ENCODE measurements around the gene NDUFS2.

Gene NDUFS2

DNA sequence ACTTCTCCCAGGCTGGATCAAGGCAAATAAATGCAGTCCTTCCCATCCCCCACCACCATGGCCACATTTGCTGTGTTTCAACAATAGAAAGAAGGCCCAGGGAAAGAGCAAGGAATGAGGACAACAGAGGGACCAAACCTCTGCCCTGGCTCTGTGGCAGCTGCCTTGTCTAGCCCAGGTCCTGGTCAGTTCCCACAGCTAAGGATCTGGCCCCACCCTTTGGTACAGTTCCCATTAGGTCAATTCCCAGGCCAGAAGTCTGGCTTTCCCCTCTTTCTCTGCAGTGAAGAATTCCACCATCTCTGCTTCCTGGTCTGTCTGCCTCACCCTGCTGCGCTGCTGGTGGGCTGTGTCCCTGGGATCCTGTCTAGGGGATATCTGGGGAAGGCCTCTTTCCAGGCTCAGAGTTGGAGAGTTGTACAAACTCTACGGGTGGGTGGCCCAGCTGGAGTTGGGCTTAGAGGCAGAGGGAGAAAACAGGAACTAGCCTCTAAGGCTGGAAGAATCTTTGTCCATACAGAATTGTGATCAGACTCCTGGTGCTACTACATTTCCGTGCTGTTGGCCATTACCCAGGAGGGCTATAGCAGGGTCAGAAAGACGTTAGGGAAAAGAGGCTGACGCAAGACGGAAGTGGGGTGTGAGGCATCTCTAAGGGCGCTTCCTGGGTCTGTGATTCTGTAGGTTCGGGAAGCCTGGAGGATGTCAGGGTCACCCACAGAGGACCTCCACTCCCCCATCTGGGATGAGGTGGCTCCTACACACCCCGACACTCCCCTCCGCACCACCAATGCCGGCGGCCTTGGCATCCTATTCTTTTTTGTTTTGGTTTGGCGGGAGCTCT, 953 bp upstream of the NDUFS2 start:
- Histone ChIP-seq H3K27me3 (ENCODE audit: low read depth) (no peaks in the 10 kb centered on the region), H3K9me3 (no peaks in the 10 kb centered on the region), H3K36me3 (replicated peaks) (peaks cover 18% of the 10 kb centered on the region), H3K4me3 (peak overlapping the region; percentile 63), H3K4me1 (peaks cover 26% of the 10 kb centered on the region)
- DNase-seq (ENCODE audit: low spot score in 2 of 2): peak in 1 of 2 experiments; percentile 18
- in situ Hi-C loops (cut with MboI; ENCODE audit: low sequenced_read_pairs): no loop called here

DNA sequence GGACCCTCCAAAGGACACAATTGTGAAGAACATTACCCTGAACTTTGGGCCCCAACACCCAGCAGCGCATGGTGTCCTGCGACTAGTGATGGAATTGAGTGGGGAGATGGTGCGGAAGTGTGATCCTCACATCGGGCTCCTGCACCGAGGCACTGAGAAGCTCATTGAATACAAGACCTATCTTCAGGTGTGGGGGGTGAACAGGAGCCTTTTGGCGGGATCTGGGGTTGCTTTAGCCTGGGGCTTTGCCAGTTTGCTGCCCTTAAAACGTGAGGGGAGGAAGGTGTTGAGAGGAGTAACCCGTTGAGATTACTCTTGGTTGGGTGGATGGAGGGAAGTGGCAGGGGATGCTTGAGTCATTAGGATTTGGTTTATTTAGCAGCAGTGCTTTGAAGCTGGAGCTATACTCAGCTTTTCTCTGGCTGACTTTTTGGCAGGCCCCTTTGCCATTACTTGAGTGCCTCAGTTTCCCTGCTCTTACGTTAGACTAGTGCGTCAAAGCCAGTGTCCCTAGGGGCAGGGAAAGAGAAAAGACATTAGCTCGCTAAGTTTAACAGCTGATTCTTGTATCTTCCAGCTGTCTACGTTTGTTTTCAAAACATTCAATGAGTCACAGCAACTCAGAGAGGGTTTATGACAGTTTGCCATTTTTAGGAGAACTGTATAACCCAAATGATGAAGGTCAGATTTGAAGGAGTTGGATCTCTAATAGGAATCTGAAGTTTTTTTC, 4.4 kb downstream of the NDUFS2 start:
- H3K36me3 ChIP-seq (replicated peaks): peaks cover 67% of the 10 kb centered on the region
- in situ Hi-C loops (cut with MboI; ENCODE audit: low sequenced_read_pairs): no loop called here
- no peaks in the 10 kb centered on the region for H3K9me3 ChIP-seq
- H3K4me3 ChIP-seq: no peak overlapping the region
- H3K27me3 ChIP-seq (ENCODE audit: low read depth): no peaks in the 10 kb centered on the region
- no peak for DNase-seq (ENCODE audit: low spot score in 2 of 2)
- H3K4me1 ChIP-seq: peaks cover 7% of the 10 kb centered on the region

DNA sequence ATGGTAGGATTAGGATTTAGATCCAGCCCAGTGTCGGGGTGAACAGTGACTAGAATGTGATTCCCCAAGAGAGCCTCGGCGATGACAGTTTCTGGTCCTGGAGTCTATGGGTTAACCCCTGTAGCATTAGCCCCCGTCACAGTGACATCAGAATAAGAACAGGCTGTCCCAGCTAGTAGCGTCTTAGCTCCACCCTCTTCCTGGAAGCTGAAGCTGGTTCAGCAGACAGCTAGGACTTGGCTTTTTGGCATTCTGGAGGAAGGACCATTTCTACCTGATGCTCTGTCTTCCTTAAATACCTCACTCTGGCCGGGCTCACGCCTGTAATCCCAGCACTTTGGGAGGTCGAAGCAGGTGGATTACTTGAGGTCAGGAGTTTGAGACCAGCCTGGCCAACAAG, 5.0 kb downstream of the NDUFS2 start:
- H3K36me3 ChIP-seq (replicated peaks): peaks cover 72% of the 10 kb centered on the region
- no peaks in the 10 kb centered on the region for H3K27me3 ChIP-seq (ENCODE audit: low read depth)
- H3K9me3 ChIP-seq: no peaks in the 10 kb centered on the region
- H3K4me3 ChIP-seq: no peak overlapping the region
- peaks cover 4% of the 10 kb centered on the region; the same call in 1 of the 2 replicates for H3K4me1 ChIP-seq
- no peak for DNase-seq (ENCODE audit: low spot score in 2 of 2)
- in situ Hi-C loops (cut with MboI; ENCODE audit: low sequenced_read_pairs): no loop called here

- peak; percentile 66 to 90 for DNase-seq (ENCODE audit: low spot score in 2 of 2)
- Histone ChIP-seq H3K36me3 (replicated peaks) (peaks cover 85% of the 10 kb centered on the region), H3K9me3 (no peaks in the 10 kb centered on the region), H3K27me3 (ENCODE audit: low read depth) (no peaks in the 10 kb centered on the region), H3K4me1 (no peaks in the 10 kb centered on the region), H3K4me3 (no peak overlapping the region)
- in situ Hi-C loops (cut with MboI; ENCODE audit: low sequenced_read_pairs): no loop called here
Measured at GRCh38 chr1:161209790-161210409, 7.7 kb downstream of the NDUFS2 start.

GRCh38 chr1:161214369-161214768, 12.2 kb downstream of the NDUFS2 start:
- no peak for DNase-seq (ENCODE audit: low spot score in 2 of 2)
- peaks cover 51% of the 10 kb centered on the region for H3K36me3 ChIP-seq (replicated peaks)
- no peaks in the 10 kb centered on the region for H3K4me1 ChIP-seq
- in situ Hi-C loops (cut with MboI; ENCODE audit: low sequenced_read_pairs): no loop called here
- H3K27me3 ChIP-seq (ENCODE audit: low read depth): no peaks in the 10 kb centered on the region
- no peak overlapping the region for H3K4me3 ChIP-seq
- H3K9me3 ChIP-seq: no peaks in the 10 kb centered on the region

DNA sequence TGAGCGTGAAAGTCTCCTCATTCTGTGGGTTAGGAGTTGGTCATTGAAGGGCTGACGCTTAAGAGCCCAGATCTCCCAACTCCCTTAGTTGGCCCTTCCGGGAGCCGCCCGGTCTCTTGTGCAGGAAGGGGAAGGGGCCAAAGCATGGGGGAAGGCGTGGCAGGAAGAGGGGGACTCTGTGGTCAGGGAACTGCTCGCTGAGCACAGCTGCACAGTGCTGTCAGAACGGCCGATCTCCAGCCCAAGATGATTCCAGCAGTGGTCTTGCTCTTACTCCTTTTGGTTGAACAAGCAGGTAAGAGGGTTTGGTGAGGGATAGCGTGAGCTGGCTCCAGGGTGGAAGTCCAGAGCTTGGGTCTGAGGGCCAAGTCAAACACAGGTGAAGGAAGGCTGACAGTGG, 12.9 kb downstream of the NDUFS2 start, which contains the start of gene FCER1G:
FCER1G (plus strand) TSS at position 220 of the 400 bp plus-strand sequence; CDS start at position 247, 27 bp downstream.
- no peaks in the 10 kb centered on the region for H3K27me3 ChIP-seq (ENCODE audit: low read depth)
- H3K9me3 ChIP-seq: no peaks in the 10 kb centered on the region
- no peak for DNase-seq (ENCODE audit: low spot score in 2 of 2)
- in situ Hi-C loops (cut with MboI; ENCODE audit: low sequenced_read_pairs): no loop called here
- H3K36me3 ChIP-seq (replicated peaks): peaks cover 44% of the 10 kb centered on the region
- no peak within 1 kb of the TSS for H3K4me3 ChIP-seq
- H3K4me1 ChIP-seq: no peaks in the 10 kb centered on the region

GRCh38 chr1:161216945-161217712, 15.0 kb downstream of the NDUFS2 start:
- in situ Hi-C loops (cut with MboI; ENCODE audit: low sequenced_read_pairs): no loop called here
- Histone ChIP-seq H3K9me3 (no peaks in the 10 kb centered on the region), H3K4me1 (no peaks in the 10 kb centered on the region), H3K4me3 (no peak overlapping the region), H3K27me3 (ENCODE audit: low read depth) (no peaks in the 10 kb centered on the region), H3K36me3 (replicated peaks) (peaks cover 25% of the 10 kb centered on the region)
- DNase-seq (ENCODE audit: low spot score in 2 of 2): no peak

- Histone ChIP-seq H3K4me3 (no peak overlapping the region), H3K9me3 (no peaks in the 10 kb centered on the region), H3K36me3 (replicated peaks) (peaks cover 18% of the 10 kb centered on the region), H3K27me3 (ENCODE audit: low read depth) (no peaks in the 10 kb centered on the region), H3K4me1 (no peaks in the 10 kb centered on the region)
- no peak for DNase-seq (ENCODE audit: low spot score in 2 of 2)
- in situ Hi-C loops (cut with MboI; ENCODE audit: low sequenced_read_pairs): no loop called here
Measured at GRCh38 chr1:161217831-161218230, 15.7 kb downstream of the NDUFS2 start.

DNA sequence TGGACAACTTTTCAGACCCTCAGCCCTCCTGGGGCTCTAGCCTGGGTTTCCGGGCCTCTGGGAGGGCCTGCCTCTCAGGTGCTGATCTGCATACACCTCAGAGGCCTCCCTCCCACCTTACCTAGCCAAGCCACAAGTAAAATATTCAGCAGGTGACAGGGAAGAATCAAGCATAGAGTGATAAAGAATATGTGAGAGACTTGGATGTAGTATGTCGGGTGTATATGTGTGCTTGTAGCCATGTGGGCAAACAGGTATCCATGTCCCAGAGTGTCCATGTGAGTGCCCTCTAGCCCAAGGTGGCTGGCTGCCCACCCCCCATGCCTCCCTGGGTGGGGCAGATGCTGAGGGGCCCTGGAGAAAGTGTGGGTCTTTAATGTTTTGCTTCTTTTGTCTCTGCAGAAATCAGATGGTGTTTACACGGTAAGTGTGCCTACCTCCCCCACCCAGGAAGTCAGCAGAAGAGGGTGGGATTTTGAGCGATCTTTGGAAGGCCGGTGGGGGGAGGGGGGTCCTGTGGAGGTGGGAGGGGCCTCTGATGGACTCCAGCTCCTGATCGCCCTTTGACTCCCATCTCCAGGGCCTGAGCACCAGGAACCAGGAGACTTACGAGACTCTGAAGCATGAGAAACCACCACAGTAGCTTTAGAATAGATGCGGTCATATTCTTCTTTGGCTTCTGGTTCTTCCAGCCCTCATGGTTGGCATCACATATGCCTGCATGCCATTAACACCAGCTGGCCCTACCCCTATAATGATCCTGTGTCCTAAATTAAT, 16.3 kb downstream of the NDUFS2 start:
- H3K36me3 ChIP-seq (replicated peaks): peaks cover 11% of the 10 kb centered on the region
- no peak overlapping the region for H3K4me3 ChIP-seq
- H3K9me3 ChIP-seq: no peaks in the 10 kb centered on the region
- in situ Hi-C loops (cut with MboI; ENCODE audit: low sequenced_read_pairs): no loop called here
- no peaks in the 10 kb centered on the region for H3K4me1 ChIP-seq
- H3K27me3 ChIP-seq (ENCODE audit: low read depth): no peaks in the 10 kb centered on the region
- no peak for DNase-seq (ENCODE audit: low spot score in 2 of 2)

GRCh38 chr1:161219078-161219892, 17.1 kb downstream of the NDUFS2 start:
- Histone ChIP-seq H3K36me3 (replicated peaks) (peaks cover 3% of the 10 kb centered on the region), H3K9me3 (no peaks in the 10 kb centered on the region), H3K27me3 (ENCODE audit: low read depth) (no peaks in the 10 kb centered on the region), H3K4me3 (no peak overlapping the region), H3K4me1 (no peaks in the 10 kb centered on the region)
- DNase-seq (ENCODE audit: low spot score in 2 of 2): no peak
- in situ Hi-C loops (cut with MboI; ENCODE audit: low sequenced_read_pairs): no loop called here

DNA sequence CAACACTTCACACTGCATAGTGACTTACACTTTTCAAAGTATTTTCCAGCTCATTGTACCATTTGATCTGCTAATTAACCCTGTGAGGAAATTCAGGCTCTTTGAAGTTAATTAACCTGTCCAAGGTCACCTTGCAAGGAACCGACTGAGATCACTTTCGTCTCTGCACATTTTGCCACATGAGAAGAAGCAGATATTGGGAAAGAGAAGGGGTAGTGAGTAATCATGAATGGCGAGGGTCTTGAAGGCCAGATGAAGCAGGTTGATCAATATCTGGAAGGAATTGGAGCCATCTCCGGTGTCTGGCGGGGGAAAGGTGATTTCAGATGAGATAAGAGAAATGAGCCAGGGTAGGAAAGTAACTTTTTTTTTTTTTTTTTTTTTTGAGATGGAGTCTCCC, 17.8 kb downstream of the NDUFS2 start:
- in situ Hi-C loops (cut with MboI; ENCODE audit: low sequenced_read_pairs): no loop called here
- DNase-seq (ENCODE audit: low spot score in 2 of 2): no peak
- Histone ChIP-seq H3K4me3 (no peak overlapping the region), H3K27me3 (ENCODE audit: low read depth) (no peaks in the 10 kb centered on the region), H3K36me3 (replicated peaks) (no peaks in the 10 kb centered on the region), H3K4me1 (no peaks in the 10 kb centered on the region; the same call in 1 of the 2 replicates), H3K9me3 (no peaks in the 10 kb centered on the region; the same call in 1 of the 2 replicates)

Data from HAP-1 (cell line).